Neural cell (in vitro differentiated cells): ENCODE measurements around the gene STMP1. TPM values are rescaled to one million over a fixed set of nuclear protein-coding genes. Genes with fewer than 3 reads are reported as not detected.

Experiments
- H2AFZ ChIP-seq: fragments of 200-600, 300-800 bp; sonication (generic), shearing (Covaris generic); 2 replicates; pipeline ENCODE4 v1.6.0; 2014; ENCODE audit warnings: low read depth, mild to moderate bottlenecking, antibody characterized with exemption, low read length, moderate library complexity
- H3F3A ChIP-seq: fragments of 200-600 bp; shearing (Covaris generic); 2 replicates; pipeline ENCODE4 v1.6.1; 2016; ENCODE audit warnings: mild to moderate bottlenecking, moderate library complexity, mixed read lengths, antibody characterized with exemption, low read length; ENCODE audit not compliant: insufficient read depth, poor library complexity, severe bottlenecking
- H3K27ac ChIP-seq: fragments of 200-600, 300-800 bp; sonication (generic), shearing (Covaris generic); 2 replicates; pipeline ENCODE4 v1.5.1; 2014; ENCODE audit warnings: mild to moderate bottlenecking, low read length, moderate library complexity
- H3K27me3 ChIP-seq: fragments of 300-800, 200-600 bp; sonication (generic), shearing (Covaris generic); 2 replicates; pipeline ENCODE4 v1.6.0; 2014; ENCODE audit warnings: mild to moderate bottlenecking, low read depth, low read length, moderate library complexity; ENCODE audit not compliant: insufficient read depth
- H3K36me3 ChIP-seq: fragments of 300-800, 200-600 bp; sonication (generic), shearing (Covaris generic); 2 replicates; pipeline ENCODE4 v1.5.1; 2014; ENCODE audit warnings: mild to moderate bottlenecking, antibody characterized with exemption, low read length, moderate library complexity; ENCODE audit not compliant: insufficient read depth
- H3K4me2 ChIP-seq: fragments of 300-800, 200-600 bp; sonication (generic), shearing (Covaris generic); 2 replicates; pipeline ENCODE4 v1.6.0; 2014; ENCODE audit warnings: mild to moderate bottlenecking, low read length
- H3K4me3 ChIP-seq: fragments of 300-800, 200-600 bp; sonication (generic), shearing (Covaris generic); 2 replicates; pipeline ENCODE4 v1.5.1; 2014; ENCODE audit warnings: mild to moderate bottlenecking, low read length, moderate library complexity
- H3K79me2 ChIP-seq: fragments of 200-600 bp; shearing (Covaris generic); replicated peaks from 2 replicates; pipeline ENCODE4 v1.6.0; 2014; ENCODE audit warnings: mild to moderate bottlenecking, low read length, moderate library complexity; ENCODE audit not compliant: insufficient read depth
- H3K9ac ChIP-seq: fragments of 300-800, 200-600 bp; sonication (generic), shearing (Covaris generic); 2 replicates; pipeline ENCODE4 v1.6.1; 2016; ENCODE audit warnings: mild to moderate bottlenecking, low read length, mixed read lengths
- H3K9me2 ChIP-seq: fragments of 200-600 bp; shearing (Covaris generic); 2 replicates; pipeline ENCODE4 v1.6.1; 2016; ENCODE audit warnings: mild to moderate bottlenecking, low read length, mixed read lengths; ENCODE audit not compliant: insufficient read depth
- H3K9me3 ChIP-seq: fragments of 200-600, 300-800 bp; sonication (generic), shearing (Covaris generic); 2 replicates; pipeline ENCODE4 v1.6.1; 2016; ENCODE audit warnings: mild to moderate bottlenecking, mixed run types, low read length, moderate library complexity, mixed read lengths
- H4K20me1 ChIP-seq: fragments of 200-600 bp; shearing (Covaris generic); 2 replicates; pipeline ENCODE4 v1.6.1; 2016; ENCODE audit warnings: mild to moderate bottlenecking, mixed run types; ENCODE audit not compliant: insufficient read depth
- CTCF ChIP-seq: fragments of 450-650 bp; IDR thresholded peaks from 2 replicates; pipeline ENCODE4 v1.5.1; 2014; ENCODE audit warnings: antibody characterized with exemption, mild to moderate bottlenecking, moderate library complexity; ENCODE audit not compliant: poor library complexity, severe bottlenecking
- EP300 ChIP-seq: fragments of 450-650 bp; conservative IDR thresholded peaks from 2 replicates; pipeline ENCODE4 v1.6.1; 2014; ENCODE audit warnings: antibody characterized with exemption, mild to moderate bottlenecking, moderate library complexity; ENCODE audit not compliant: poor library complexity, severe bottlenecking
- EZH2 ChIP-seq: fragments of 200-600, 300-800 bp; shearing (Covaris generic), sonication (generic); IDR thresholded peaks from 2 replicates; pipeline ENCODE4 v1.6.1; 2014; ENCODE audit warnings: antibody characterized with exemption, low read length, borderline replicate concordance, mild to moderate bottlenecking; ENCODE audit not compliant: insufficient read depth, poor library complexity, severe bottlenecking
- MXI1 ChIP-seq: fragments of 450-650 bp; conservative IDR thresholded peaks from 2 replicates; pipeline ENCODE4 v1.6.1; 2014; ENCODE audit warnings: antibody characterized with exemption, mild to moderate bottlenecking; ENCODE audit not compliant: poor library complexity, severe bottlenecking
- POLR2AphosphoS5 ChIP-seq: IDR thresholded peaks from 2 replicates; pipeline ENCODE4 v1.6.1; 2012
- RAD21 ChIP-seq: fragments of 450-650 bp; conservative IDR thresholded peaks from 2 replicates; pipeline ENCODE4 v1.6.1; 2014; ENCODE audit warnings: antibody characterized with exemption, mild to moderate bottlenecking, moderate library complexity
- REST ChIP-seq: IDR thresholded peaks from 2 replicates; pipeline ENCODE4 v1.6.1; 2012; ENCODE audit warnings: borderline replicate concordance
- SMC3 ChIP-seq: fragments of 450-650 bp; conservative IDR thresholded peaks from 2 replicates; pipeline ENCODE4 v1.6.1; 2014; ENCODE audit warnings: antibody characterized with exemption, mild to moderate bottlenecking, moderate library complexity; ENCODE audit not compliant: poor library complexity
- TAF1 ChIP-seq: IDR thresholded peaks from 2 replicates; pipeline ENCODE4 v1.6.1; 2012; ENCODE audit warnings: low read depth
- polyA plus RNA-seq: library from polyadenylated mRNA; depleted of rRNA; stranded (reverse); fragments of >200 nt; gene quantifications from 2 replicates; pipeline ENCODE4 v1.2.3, GENCODE V29; 2014

The STMP1 gene
- polyA plus RNA-seq, 1 donor from 2014 or later = 81.6 TPM

GRCh38 chr7:135684699-135685098 lies 22.4 kb downstream of the STMP1 start:
- Histone ChIP-seq H3K79me2 (no peaks in the 10 kb centered on the region), H4K20me1 (no peaks in the 10 kb centered on the region), H3F3A (no peaks in the 10 kb centered on the region), H3K27me3 (no peaks in the 10 kb centered on the region), H3K9ac (no peak overlapping the region), H3K9me2 (no peaks in the 10 kb centered on the region), H3K4me2 (no peak overlapping the region), H3K4me3 (no peak overlapping the region), H3K9me3 (no peaks in the 10 kb centered on the region), H3K27ac (no peak overlapping the region), H3K36me3 (no peaks in the 10 kb centered on the region), H2AFZ (no peak overlapping the region)
- TF ChIP-seq TAF1 (no peak), CTCF (no peak), RAD21 (no peak), EZH2 (no peak), REST (no peak), EP300 (no peak), SMC3 (no peak), MXI1 (no peak), POLR2AphosphoS5 (no peak)

- Histone ChIP-seq H3K27me3 (no peaks in the 10 kb centered on the region), H3K9me3 (no peaks in the 10 kb centered on the region), H4K20me1 (no peaks in the 10 kb centered on the region), H3F3A (no peaks in the 10 kb centered on the region), H3K9me2 (no peaks in the 10 kb centered on the region), H3K36me3 (no peaks in the 10 kb centered on the region), H3K4me3 (no peak overlapping the region), H3K27ac (no peak overlapping the region), H3K9ac (no peak overlapping the region), H3K79me2 (no peaks in the 10 kb centered on the region), H2AFZ (no peak overlapping the region), H3K4me2 (no peak overlapping the region)
- TF ChIP-seq EZH2 = no peak
- TF ChIP-seq SMC3 = no peak
- no peak for TF ChIP-seq MXI1
- no peak for TF ChIP-seq CTCF
- TF ChIP-seq POLR2AphosphoS5 = no peak
- TF ChIP-seq EP300 = no peak
- no peak for TF ChIP-seq TAF1
Measured at GRCh38 chr7:135685306-135686084, 23.2 kb downstream of the STMP1 start.
